Smooth muscle cell (in vitro differentiated cells): ENCODE data around the gene LAMTOR5. TPM values are rescaled to one million over a fixed set of nuclear protein-coding genes. Genes with fewer than 3 reads are reported as not detected.

Source experiments
- DNase-seq: peaks from one replicate; lab custom pipeline; 2025; ENCODE audit not compliant: unreplicated experiment; lab: John Stamatoyannopoulos, UW
- H2AFZ ChIP-seq: fragments of 200-600 bp; sonication (generic); 2 replicates; pipeline ENCODE4 v1.6.0; 2016; ENCODE audit warnings: antibody characterized with exemption, low read depth, mild to moderate bottlenecking
- H3F3A ChIP-seq: fragments of 200-600 bp; sonication (generic); 2 replicates; pipeline ENCODE4 v1.6.0; 2017; ENCODE audit warnings: antibody characterized with exemption, low read depth
- H3K27ac ChIP-seq: fragments of 200-600 bp; sonication (generic); 2 replicates; pipeline ENCODE4 v1.5.1; 2016; ENCODE audit warnings: low read depth, mild to moderate bottlenecking
- H3K27me3 ChIP-seq: fragments of 200-600 bp; sonication (generic); 2 replicates; pipeline ENCODE4 v1.6.1; 2016; ENCODE audit warnings: low read depth, mild to moderate bottlenecking
- H3K36me3 ChIP-seq: fragments of 200-600 bp; sonication (generic); 2 replicates; pipeline ENCODE4 v1.5.1; 2016; ENCODE audit warnings: low read depth
- H3K4me1 ChIP-seq: fragments of 200-600 bp; sonication (generic); 2 replicates; pipeline ENCODE4 v1.5.1; 2016; ENCODE audit warnings: low read depth
- H3K4me2 ChIP-seq: fragments of 200-600 bp; sonication (generic); 2 replicates; pipeline ENCODE4 v1.6.0; 2016; ENCODE audit warnings: mild to moderate bottlenecking
- H3K4me3 ChIP-seq: fragments of 200-600 bp; sonication (generic); 2 replicates; pipeline ENCODE4 v1.5.1; 2016; ENCODE audit warnings: mild to moderate bottlenecking
- H3K79me2 ChIP-seq: fragments of 200-600 bp; sonication (generic); 2 replicates; pipeline ENCODE4 v1.6.0; 2016; ENCODE audit warnings: low read depth, mild to moderate bottlenecking
- H3K9ac ChIP-seq: fragments of 200-600 bp; sonication (generic); 2 replicates; pipeline ENCODE4 v1.6.0; 2016; ENCODE audit warnings: low read depth
- H3K9me3 ChIP-seq: fragments of 200-600 bp; sonication (generic); replicated peaks from 2 replicates; pipeline ENCODE4 v1.5.1; 2016; ENCODE audit warnings: low read depth
- H4K20me1 ChIP-seq: fragments of 200-600 bp; sonication (generic); 2 replicates; pipeline ENCODE4 v1.6.0; 2016; ENCODE audit warnings: low read depth
- WGBS: methylation state at CpG from one replicate; pipeline ENCODE4 v1.1.7; 2016; ENCODE audit warnings: low lambda C conversion rate; 5-methylcytosine and 5-hydroxymethylcytosine counted together
- polyA plus RNA-seq: library from polyadenylated mRNA; unstranded; fragments of >200 nt; fragmentation: Nextera tagmentation; extraction: Ambion mirVana; gene quantifications from 2 replicates; pipeline ENCODE4 v1.2.1, GENCODE V29; 2016
- total RNA-seq: library from RNA; depleted of rRNA; stranded (reverse); fragments of >200 nt; gene quantifications from 2 replicates; pipeline ENCODE4 v1.2.3, GENCODE V29; 2014
- TF ChIP-seq, protein P1 (sequence below): fragments of 200-600 bp; sonication (generic); IDR thresholded peaks from 2 replicates; pipeline ENCODE4 v1.5.1; 2017; ENCODE audit warnings: borderline replicate concordance, mild to moderate bottlenecking, antibody characterized with exemption; ENCODE audit not compliant: insufficient read depth, poor library complexity, severe bottlenecking

The LAMTOR5 gene
- total and polyA plus RNA-seq, 2 experiments from 2014 or later, result 81.1 to 150 TPM

GRCh38 chr1:110390096-110390495, 17.4 kb downstream of the LAMTOR5 start:
- H4K20me1 ChIP-seq, result no peaks in the 10 kb centered on the region
- H2AFZ ChIP-seq, result no peak overlapping the region
- TF ChIP-seq, protein P1, sequence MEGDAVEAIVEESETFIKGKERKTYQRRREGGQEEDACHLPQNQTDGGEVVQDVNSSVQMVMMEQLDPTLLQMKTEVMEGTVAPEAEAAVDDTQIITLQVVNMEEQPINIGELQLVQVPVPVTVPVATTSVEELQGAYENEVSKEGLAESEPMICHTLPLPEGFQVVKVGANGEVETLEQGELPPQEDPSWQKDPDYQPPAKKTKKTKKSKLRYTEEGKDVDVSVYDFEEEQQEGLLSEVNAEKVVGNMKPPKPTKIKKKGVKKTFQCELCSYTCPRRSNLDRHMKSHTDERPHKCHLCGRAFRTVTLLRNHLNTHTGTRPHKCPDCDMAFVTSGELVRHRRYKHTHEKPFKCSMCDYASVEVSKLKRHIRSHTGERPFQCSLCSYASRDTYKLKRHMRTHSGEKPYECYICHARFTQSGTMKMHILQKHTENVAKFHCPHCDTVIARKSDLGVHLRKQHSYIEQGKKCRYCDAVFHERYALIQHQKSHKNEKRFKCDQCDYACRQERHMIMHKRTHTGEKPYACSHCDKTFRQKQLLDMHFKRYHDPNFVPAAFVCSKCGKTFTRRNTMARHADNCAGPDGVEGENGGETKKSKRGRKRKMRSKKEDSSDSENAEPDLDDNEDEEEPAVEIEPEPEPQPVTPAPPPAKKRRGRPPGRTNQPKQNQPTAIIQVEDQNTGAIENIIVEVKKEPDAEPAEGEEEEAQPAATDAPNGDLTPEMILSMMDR, result no peak
- no peaks in the 10 kb centered on the region for H3K79me2 ChIP-seq
- H3K4me3 ChIP-seq, result peak overlapping the region; percentile 24
- H3K27me3 ChIP-seq, result no peaks in the 10 kb centered on the region
- peak overlapping the region; percentile 42 for H3K9ac ChIP-seq
- H3F3A ChIP-seq, result peaks cover 25% of the 10 kb centered on the region
- H3K4me2 ChIP-seq, result peak overlapping the region; percentile 79
- peaks cover 29% of the 10 kb centered on the region for H3K4me1 ChIP-seq
- DNase-seq, result no peak
- H3K36me3 ChIP-seq, result no peaks in the 10 kb centered on the region
- 77% methylated on average over 6 of the region's 6 CpGs for WGBS
- H3K27ac ChIP-seq, result peak overlapping the region; percentile 78
- H3K9me3 ChIP-seq, result no peaks in the 10 kb centered on the region

DNA sequence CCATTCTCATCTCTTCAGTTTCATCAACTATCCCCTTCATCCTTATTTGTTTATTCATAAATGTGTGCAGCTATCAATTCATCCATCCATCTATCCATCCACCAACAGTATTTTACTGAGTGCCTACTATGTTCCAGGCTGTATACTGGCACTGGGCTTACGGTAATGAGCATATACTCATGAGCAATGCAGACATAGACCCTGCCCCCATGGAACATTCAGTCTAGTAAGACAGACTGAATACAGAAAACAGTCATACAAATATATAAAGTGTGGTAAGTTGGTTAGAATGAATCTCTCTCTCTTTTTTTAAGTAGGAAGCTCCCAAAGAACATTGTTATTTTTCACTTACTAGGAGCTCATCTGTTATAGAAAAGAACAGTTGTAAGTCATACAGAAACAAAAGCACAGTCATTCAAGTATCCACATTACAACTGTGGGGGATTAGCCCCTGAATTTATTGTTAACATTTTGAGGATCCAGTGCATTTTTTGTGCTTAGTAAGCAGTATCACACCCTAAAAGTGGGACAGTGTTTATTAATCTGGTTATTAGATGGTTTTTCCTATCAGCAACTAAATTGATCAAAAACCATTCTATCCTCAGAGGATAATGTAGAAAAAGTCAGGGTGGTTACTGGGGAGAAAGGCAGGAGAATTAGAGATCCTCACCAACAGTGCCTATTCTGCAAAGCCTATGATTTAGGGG, 20.3 kb downstream of the LAMTOR5 start:
- TF ChIP-seq, protein P1, result no peak
- H3K36me3 ChIP-seq, result no peaks in the 10 kb centered on the region
- H3K4me2 ChIP-seq, result no peak overlapping the region
- H3K27ac ChIP-seq, result no peak overlapping the region
- H3K9me3 ChIP-seq, result no peaks in the 10 kb centered on the region
- H2AFZ ChIP-seq, result no peak overlapping the region
- H3K27me3 ChIP-seq, result no peaks in the 10 kb centered on the region
- no peaks in the 10 kb centered on the region for H4K20me1 ChIP-seq
- 100% methylated on average over 1 of the region's 1 CpG for WGBS
- no peak overlapping the region for H3K9ac ChIP-seq
- H3K4me1 ChIP-seq, result peaks cover 21% of the 10 kb centered on the region
- no peak overlapping the region for H3K4me3 ChIP-seq
- no peak for DNase-seq
- H3F3A ChIP-seq, result peaks cover 7% of the 10 kb centered on the region
- H3K79me2 ChIP-seq, result no peaks in the 10 kb centered on the region

- H3K27me3 ChIP-seq, result no peaks in the 10 kb centered on the region
- no peak overlapping the region for H3K9ac ChIP-seq
- H2AFZ ChIP-seq, result no peak overlapping the region
- no peaks in the 10 kb centered on the region for H4K20me1 ChIP-seq
- H3K4me1 ChIP-seq, result peaks cover 7% of the 10 kb centered on the region
- H3K79me2 ChIP-seq, result no peaks in the 10 kb centered on the region
- no peak overlapping the region for H3K4me3 ChIP-seq
- 100% methylated on average over 1 of the region's 1 CpG for WGBS
- H3K36me3 ChIP-seq, result no peaks in the 10 kb centered on the region
- H3F3A ChIP-seq, result no peaks in the 10 kb centered on the region
- H3K9me3 ChIP-seq, result no peaks in the 10 kb centered on the region
- TF ChIP-seq, protein P1, result no peak
- H3K27ac ChIP-seq, result no peak overlapping the region
- no peak for DNase-seq
- no peak overlapping the region for H3K4me2 ChIP-seq
Measured at GRCh38 chr1:110385369-110385768, 22.1 kb downstream of the LAMTOR5 start.
